SK-N-SH (cell line): ENCODE data around the gene CDC73. TPM values are rescaled to one million over a fixed set of nuclear protein-coding genes. Genes with fewer than 3 reads are reported as not detected.

Experiments
- CTCF ChIA-PET: fragments of 300-600, 350-600 bp; formaldehyde crosslinking; extraction: SDS; loops from one replicate; lab custom pipeline; 2021; lab: Yijun Ruan, JAX
- POLR2A ChIA-PET: fragments of 350-600 bp; sonication (Branson Sonifier 250); formaldehyde crosslinking; extraction: SDS; loops from one replicate; lab custom pipeline; 2020; ENCODE audit warnings: antibody characterized with exemption, inconsistent platforms; lab: Yijun Ruan, JAX
- DNase-seq: peaks from one replicate; pipeline ENCODE4 v3.0.0; 2012
- H2AFZ ChIP-seq: fragments of 200-600 bp; sonication (generic); 2 replicates; pipeline ENCODE4 v1.8.1; 2016; ENCODE audit warnings: antibody characterized with exemption, mild to moderate bottlenecking, low read depth
- H3F3A ChIP-seq: fragments of 200-600 bp; sonication (generic); replicated peaks from 2 replicates; pipeline ENCODE3; 2016; ENCODE audit warnings: antibody characterized with exemption, mild to moderate bottlenecking; ENCODE audit not compliant: insufficient read depth
- H3K27ac ChIP-seq, 2 experiments: fragments of 200-500 bp in 1 of 2; fragments of 200-600 bp in 1 of 2; sonication (Bioruptor generic) in 1 of 2; sonication (generic), shearing (Covaris generic) in 1 of 2; 2 replicates each; pipeline versions ENCODE4 v1.5.1 to v1.6.1; 2014 to 2016; ENCODE audit warnings: low read depth in 2 of 2, inconsistent platforms in 1 of 2, low read length in 1 of 2, mild to moderate bottlenecking in 1 of 2, mixed read lengths in 1 of 2
- H3K27me3 ChIP-seq: fragments of 200-600 bp; sonication (generic), shearing (Covaris generic); 2 replicates; pipeline ENCODE4 v1.6.1; 2016; ENCODE audit warnings: mixed run types; ENCODE audit not compliant: insufficient read depth
- H3K36me3 ChIP-seq, 2 experiments: fragments of 200-500 bp in 1 of 2; fragments of 200-600 bp in 1 of 2; sonication (Bioruptor generic) in 1 of 2; sonication (generic) in 1 of 2; replicated peaks in 1 of 2; 2 replicates each; pipeline versions ENCODE3 to v1.5.1; 2014 to 2016; ENCODE audit warnings: low read length in 1 of 2, mild to moderate bottlenecking in 1 of 2; ENCODE audit not compliant: insufficient read depth in 2 of 2, control insufficient read depth in 1 of 2
- H3K4me1 ChIP-seq, 2 experiments: fragments of 200-500 bp in 1 of 2; fragments of 200-600 bp in 1 of 2; sonication (Bioruptor generic) in 1 of 2; sonication (generic), shearing (Covaris generic) in 1 of 2; 2 replicates each; pipeline versions ENCODE4 v1.5.1 to v1.6.1; 2014 to 2016; ENCODE audit warnings: low read depth in 1 of 2, low read length in 1 of 2, mixed run types in 1 of 2; ENCODE audit not compliant: insufficient read depth in 2 of 2, control insufficient read depth in 1 of 2
- H3K4me2 ChIP-seq: fragments of 200-600 bp; sonication (generic), shearing (Covaris generic); 2 replicates; pipeline ENCODE4 v1.6.1; 2017; ENCODE audit warnings: mixed run types
- H3K4me3 ChIP-seq, 2 experiments: fragments of 200-500 bp in 1 of 2; fragments of 200-600 bp in 1 of 2; sonication (Bioruptor generic) in 1 of 2; sonication (generic), shearing (Covaris generic) in 1 of 2; 2 replicates each; pipeline versions ENCODE4 v1.5.1 to v1.8.1; 2014 to 2016; ENCODE audit warnings: low read depth in 2 of 2, inconsistent platforms in 1 of 2, low read length in 1 of 2, mild to moderate bottlenecking in 1 of 2, mixed read lengths in 1 of 2, moderate library complexity in 1 of 2
- H3K79me2 ChIP-seq: fragments of 200-600 bp; sonication (generic); 2 replicates; pipeline ENCODE4 v1.8.1; 2017; ENCODE audit warnings: mild to moderate bottlenecking; ENCODE audit not compliant: insufficient read depth
- H3K9ac ChIP-seq: fragments of 200-600 bp; sonication (generic); 2 replicates; pipeline ENCODE4 v1.6.1; 2017; ENCODE audit warnings: mixed run types
- H3K9me2 ChIP-seq: fragments of 200-600 bp; sonication (generic); 2 replicates; pipeline ENCODE4 v1.6.1; 2017; ENCODE audit warnings: mixed run types
- H3K9me3 ChIP-seq: fragments of 200-600 bp; sonication (generic); 2 replicates; pipeline ENCODE4 v1.6.1; 2017; ENCODE audit warnings: mixed run types, mild to moderate bottlenecking, moderate library complexity
- H4K20me1 ChIP-seq: fragments of 200-600 bp; sonication (generic); 2 replicates; pipeline ENCODE4 v1.6.1; 2017; ENCODE audit warnings: mild to moderate bottlenecking, mixed run types; ENCODE audit not compliant: insufficient read depth
- CHD2 ChIP-seq: fragments of 150-350 bp; IDR thresholded peaks from 2 replicates; pipeline ENCODE4 v1.6.1; 2018; ENCODE audit warnings: low read length; ENCODE audit not compliant: partially characterized antibody
- CTCF ChIP-seq: fragments of 200-600 bp; sonication (generic); IDR thresholded peaks from 2 replicates; pipeline ENCODE4 v1.6.1; 2017; ENCODE audit warnings: antibody characterized with exemption, mild to moderate bottlenecking, moderate library complexity
- FOXJ3 ChIP-seq: sonication (generic); formaldehyde crosslinking; IDR thresholded peaks from 2 replicates; pipeline ENCODE4 v1.5.1; 2020; ENCODE audit warnings: mild to moderate bottlenecking, missing genetic modification reagents
- GABPA ChIP-seq: IDR thresholded peaks from 2 replicates; pipeline ENCODE4 v1.4.0; 2012; ENCODE audit warnings: low read depth, mild to moderate bottlenecking
- IRF3 ChIP-seq: fragments of 150-350 bp; IDR thresholded peaks from 2 replicates; pipeline ENCODE4 v1.6.1; 2016; ENCODE audit warnings: mild to moderate bottlenecking, low read depth, low read length
- NRF1 ChIP-seq: IDR thresholded peaks from 2 replicates; pipeline ENCODE4 v1.6.1; 2012; ENCODE audit warnings: low read depth, mild to moderate bottlenecking, low read length
- RAD21 ChIP-seq: IDR thresholded peaks from 2 replicates; pipeline ENCODE4 v1.6.1; 2012; ENCODE audit warnings: mild to moderate bottlenecking, low read length
- RFX5 ChIP-seq: IDR thresholded peaks from 2 replicates; pipeline ENCODE4 v1.6.1; 2012; ENCODE audit warnings: mild to moderate bottlenecking, improper control_type of control experiment, low read length
- RXRA ChIP-seq: IDR thresholded peaks from 2 replicates; pipeline ENCODE4 v1.4.0; 2012; ENCODE audit warnings: low read depth, mild to moderate bottlenecking, borderline replicate concordance
- SMC3 ChIP-seq: IDR thresholded peaks from 2 replicates; pipeline ENCODE4 v1.6.1; 2012; ENCODE audit warnings: low read depth, low read length, improper control_type of control experiment
- TAF1 ChIP-seq: IDR thresholded peaks from 2 replicates; pipeline ENCODE4 v1.6.1; 2012; ENCODE audit warnings: low read depth, mild to moderate bottlenecking, low read length, moderate library complexity, borderline replicate concordance
- TCF12 ChIP-seq: IDR thresholded peaks from 2 replicates; pipeline ENCODE4 v1.4.0; 2012
- WGBS: methylation state at CpG from one replicate; pipeline ENCODE4 v1.1.6; 2017; ENCODE audit warnings: low lambda C conversion rate; 5-methylcytosine and 5-hydroxymethylcytosine counted together
- polyA plus RNA-seq, 3 experiments: library from polyadenylated mRNA; depleted of rRNA; stranded (reverse); fragments of >200 nt; gene quantifications; 2 replicates each; pipeline ENCODE4 v1.2.3, GENCODE V29; 2012
- TF ChIP-seq, protein P1 (sequence below): IDR thresholded peaks from 2 replicates; pipeline ENCODE4 v1.6.1; 2012; ENCODE audit warnings: mild to moderate bottlenecking, low read depth, low read length, moderate library complexity

Gene CDC73
- polyA plus RNA-seq, 1 of the 3 experiments (the other 2 are of a cell fraction): 13.4 TPM

GRCh38 chr1:193189442-193190095 lies 67.7 kb downstream of the CDC73 start:
- peaks cover 9% of the 10 kb centered on the region; the same call in 1 of the 2 replicates for H4K20me1 ChIP-seq
- TF ChIP-seq CTCF: no peak
- no peak for TF ChIP-seq RAD21
- TF ChIP-seq RXRA: no peak
- TF ChIP-seq CHD2: no peak
- no peak for TF ChIP-seq IRF3
- no peak for TF ChIP-seq TCF12
- TF ChIP-seq, protein P1, sequence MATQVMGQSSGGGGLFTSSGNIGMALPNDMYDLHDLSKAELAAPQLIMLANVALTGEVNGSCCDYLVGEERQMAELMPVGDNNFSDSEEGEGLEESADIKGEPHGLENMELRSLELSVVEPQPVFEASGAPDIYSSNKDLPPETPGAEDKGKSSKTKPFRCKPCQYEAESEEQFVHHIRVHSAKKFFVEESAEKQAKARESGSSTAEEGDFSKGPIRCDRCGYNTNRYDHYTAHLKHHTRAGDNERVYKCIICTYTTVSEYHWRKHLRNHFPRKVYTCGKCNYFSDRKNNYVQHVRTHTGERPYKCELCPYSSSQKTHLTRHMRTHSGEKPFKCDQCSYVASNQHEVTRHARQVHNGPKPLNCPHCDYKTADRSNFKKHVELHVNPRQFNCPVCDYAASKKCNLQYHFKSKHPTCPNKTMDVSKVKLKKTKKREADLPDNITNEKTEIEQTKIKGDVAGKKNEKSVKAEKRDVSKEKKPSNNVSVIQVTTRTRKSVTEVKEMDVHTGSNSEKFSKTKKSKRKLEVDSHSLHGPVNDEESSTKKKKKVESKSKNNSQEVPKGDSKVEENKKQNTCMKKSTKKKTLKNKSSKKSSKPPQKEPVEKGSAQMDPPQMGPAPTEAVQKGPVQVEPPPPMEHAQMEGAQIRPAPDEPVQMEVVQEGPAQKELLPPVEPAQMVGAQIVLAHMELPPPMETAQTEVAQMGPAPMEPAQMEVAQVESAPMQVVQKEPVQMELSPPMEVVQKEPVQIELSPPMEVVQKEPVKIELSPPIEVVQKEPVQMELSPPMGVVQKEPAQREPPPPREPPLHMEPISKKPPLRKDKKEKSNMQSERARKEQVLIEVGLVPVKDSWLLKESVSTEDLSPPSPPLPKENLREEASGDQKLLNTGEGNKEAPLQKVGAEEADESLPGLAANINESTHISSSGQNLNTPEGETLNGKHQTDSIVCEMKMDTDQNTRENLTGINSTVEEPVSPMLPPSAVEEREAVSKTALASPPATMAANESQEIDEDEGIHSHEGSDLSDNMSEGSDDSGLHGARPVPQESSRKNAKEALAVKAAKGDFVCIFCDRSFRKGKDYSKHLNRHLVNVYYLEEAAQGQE: no peak
- TF ChIP-seq FOXJ3 (CRISPR knock-in tag): no peak
- no peak for TF ChIP-seq RFX5
- TF ChIP-seq TAF1: no peak
- no peak for TF ChIP-seq SMC3
- TF ChIP-seq NRF1: no peak
- no peak for TF ChIP-seq GABPA
- H3K27ac ChIP-seq: no peak overlapping the region; a peak in 1 of 4 replicates
- H2AFZ ChIP-seq: no peak overlapping the region
- peaks cover 30 to 37% of the 10 kb centered on the region in 2 experiments; a peak in 3 of 4 replicates for H3K4me1 ChIP-seq
- H3K4me2 ChIP-seq: no peak overlapping the region
- DNase-seq: no peak
- peaks cover 72% of the 10 kb centered on the region for H3K79me2 ChIP-seq
- 95% methylated on average over 3 of the region's 3 CpGs for WGBS
- POLR2A ChIA-PET: no interaction called here
- CTCF ChIA-PET: interaction anchor here (1.0 to 2.0 kb wide), 3 partner anchors 17 to 149 kb away, joined by 3 to 5 read pairs (median 3); no protein-coding TSS in a partner anchor
- H3K36me3 ChIP-seq: peaks cover 6 to 8% of the 10 kb centered on the region in 2 experiments
- H3K9me3 ChIP-seq: no peaks in the 10 kb centered on the region
- no peaks in the 10 kb centered on the region for H3K27me3 ChIP-seq
- peaks cover 7% of the 10 kb centered on the region for H3F3A ChIP-seq
- H3K9me2 ChIP-seq: no peaks in the 10 kb centered on the region
- H3K4me3 ChIP-seq: no peak overlapping the region
- H3K9ac ChIP-seq: no peak overlapping the region
